HTERT RPE-1 (cell line): ENCODE results near the gene AFAP1L2.

Experiments
- in situ Hi-C: fragments of 300-500 bp; cut with MboI; formaldehyde crosslinking; loops from 4 replicates; pipeline ENCODE4 v1.14.3; 2020; ENCODE audit warnings: low sequenced_read_pairs

AFAP1L2 gene

GRCh38 chr10:114391599-114391998 lies 12.7 kb downstream of the AFAP1L2 start:
- in situ Hi-C loops: no loop called here

- in situ Hi-C loops: no loop called here
Observed at GRCh38 chr10:114389426-114389825, 14.9 kb downstream of the AFAP1L2 start.

- in situ Hi-C loops: no loop called here
Observed at GRCh38 chr10:114388275-114388674, 16.0 kb downstream of the AFAP1L2 start.

GRCh38 chr10:114387784-114388183 lies 16.5 kb downstream of the AFAP1L2 start:
- in situ Hi-C loops: no loop called here

- in situ Hi-C loops: no loop called here
Observed at GRCh38 chr10:114386452-114386851, 17.9 kb downstream of the AFAP1L2 start.

GRCh38 chr10:114385557-114385956 lies 18.7 kb downstream of the AFAP1L2 start:
- in situ Hi-C loops: no loop called here

- in situ Hi-C loops: no loop called here
Observed at GRCh38 chr10:114384601-114385000, 19.7 kb downstream of the AFAP1L2 start.

GRCh38 chr10:114384181-114384580 lies 20.1 kb downstream of the AFAP1L2 start:
- in situ Hi-C loops: no loop called here

GRCh38 chr10:114380797-114381196 lies 23.5 kb downstream of the AFAP1L2 start:
- in situ Hi-C loops: no loop called here

GRCh38 chr10:114380060-114380459 lies 24.2 kb downstream of the AFAP1L2 start:
- in situ Hi-C loops: no loop called here

GRCh38 chr10:114379631-114380041 lies 24.7 kb downstream of the AFAP1L2 start:
- in situ Hi-C loops: no loop called here

GRCh38 chr10:114376523-114376922 lies 27.8 kb downstream of the AFAP1L2 start:
- in situ Hi-C loops: no loop called here

GRCh38 chr10:114375047-114375446 lies 29.3 kb downstream of the AFAP1L2 start:
- in situ Hi-C loops: no loop called here

GRCh38 chr10:114374053-114374791 lies 30.1 kb downstream of the AFAP1L2 start:
- in situ Hi-C loops: no loop called here

GRCh38 chr10:114373631-114374030 lies 30.7 kb downstream of the AFAP1L2 start:
- in situ Hi-C loops: no loop called here

GRCh38 chr10:114372995-114373394 lies 31.3 kb downstream of the AFAP1L2 start:
- in situ Hi-C loops: no loop called here

- in situ Hi-C loops: no loop called here
Observed at GRCh38 chr10:114372179-114372578, 32.1 kb downstream of the AFAP1L2 start.

GRCh38 chr10:114370966-114371365 lies 33.3 kb downstream of the AFAP1L2 start:
- in situ Hi-C loops: no loop called here

- in situ Hi-C loops: no loop called here
Observed at GRCh38 chr10:114370199-114370598, 34.1 kb downstream of the AFAP1L2 start.

- in situ Hi-C loops: no loop called here
Observed at GRCh38 chr10:114368057-114368391, 36.3 kb downstream of the AFAP1L2 start.

GRCh38 chr10:114367351-114368056 lies 36.8 kb downstream of the AFAP1L2 start:
- in situ Hi-C loops: no loop called here

GRCh38 chr10:114364726-114365125 lies 39.6 kb downstream of the AFAP1L2 start:
- in situ Hi-C loops: no loop called here
